ENCODE results near the gene ATL1. TPM values are rescaled to one million over a fixed set of nuclear protein-coding genes. Genes with fewer than 3 reads are reported as not detected.

ATL1 gene
- total and polyA plus RNA-seq, 2 of the 8 experiments (the other 6 are each of a cell fraction or from before 2014, with no cell fraction given), result 4.0 to 5.9 TPM

GRCh38 chr14:50605766-50606165, 45.8 kb downstream of the ATL1 start:
- H3K18ac ChIP-seq (ENCODE audit: extremely low read depth, low read length), result no peak overlapping the region
- H3K4me1 ChIP-seq (replicated peaks in 1 of 4; ENCODE audit: control insufficient read depth in 3 of 4, insufficient read depth in 4 of 4, low read length in 3 of 4), result peaks cover 0 to under 1% (median 0%) of the 10 kb centered on the region in 4 experiments; a peak in 1 of 7 replicates
- ChIA-PET CTCF (ENCODE audit: partially characterized antibody) (interaction anchor here (1.8 to 2.6 kb wide), 4 partner anchors 11 to 168 kb away, joined by 7 to 13 read pairs (median 8); no protein-coding TSS in a partner anchor), POLR2A (ENCODE audit: partially characterized antibody) (no interaction called here)
- no peaks in the 10 kb centered on the region for H3K79me1 ChIP-seq (ENCODE audit: low read depth, low read length)
- H3K79me2 ChIP-seq (ENCODE audit: control insufficient read depth in 1 of 2, insufficient read depth in 2 of 2, low read length in 2 of 2), result no peaks in the 10 kb centered on the region
- H3K56ac ChIP-seq (replicated peaks; ENCODE audit: insufficient read length, low read depth, low read length), result no peak overlapping the region
- no peak overlapping the region for H3K4ac ChIP-seq (replicated peaks; ENCODE audit: insufficient read length, low read depth, low read length)
- H3K4me2 ChIP-seq (ENCODE audit: insufficient read depth in 1 of 2, low read depth in 2 of 2, low read length in 2 of 2), result no peak overlapping the region
- no peaks in the 10 kb centered on the region for H3K36me3 ChIP-seq (ENCODE audit: control insufficient read depth in 2 of 4, insufficient read depth in 4 of 4, low read length in 3 of 4)
- no peak overlapping the region for H2BK15ac ChIP-seq (ENCODE audit: low read length)
- H2BK5ac ChIP-seq (ENCODE audit: low read depth, low read length), result no peak overlapping the region
- no peak overlapping the region for H2BK120ac ChIP-seq (replicated peaks; ENCODE audit: low read depth, low read length)
- H3K9me3 ChIP-seq (ENCODE audit: insufficient read depth in 2 of 2, low read depth in 1 of 2, low read length in 1 of 2), result no peaks in the 10 kb centered on the region
- H4K8ac ChIP-seq (ENCODE audit: extremely low read depth, insufficient read depth, low read length), result no peak overlapping the region
- no peak overlapping the region for H3K14ac ChIP-seq (ENCODE audit: insufficient read length)
- H3K9ac ChIP-seq (replicated peaks in 1 of 4; ENCODE audit: extremely low read depth in 1 of 4, low read depth in 3 of 4, low read length in 3 of 4), result no peak overlapping the region
- no peak for FAIRE-seq
- H4K5ac ChIP-seq (ENCODE audit: insufficient read length, low read depth, low read length), result no peak overlapping the region
- no peak for DNase-seq (ENCODE audit: low read depth in 1 of 2, low spot score in 2 of 2)
- H2BK20ac ChIP-seq (ENCODE audit: low read length), result no peak overlapping the region
- H3K23me2 ChIP-seq (ENCODE audit: low read depth, low read length), result no peaks in the 10 kb centered on the region
- 0% methylated on average over 1 of the region's 1 CpG; no CpG with 5 or more reads in 1 of the 2 experiments for WGBS, 2 experiments (ENCODE audit: extremely low coverage in 1 of 2, insufficient coverage in 1 of 2, insufficient read length in 1 of 2, insufficient replicate concordance in 2 of 2, low coverage in 1 of 2, low lambda C conversion rate in 2 of 2, missing lambda C conversion rate in 1 of 2)
- no peak overlapping the region for H3K4me3 ChIP-seq (ENCODE audit: extremely low read depth in 1 of 4, insufficient read depth in 2 of 4, low read depth in 3 of 4, low read length in 4 of 4)
- no peak overlapping the region for H3K23ac ChIP-seq (ENCODE audit: insufficient read length)
- H2AFZ ChIP-seq (ENCODE audit: low read length), result no peak overlapping the region
- H2BK12ac ChIP-seq (ENCODE audit: low read depth, low read length), result no peak overlapping the region
- H3K27me3 ChIP-seq (replicated peaks in 1 of 4; ENCODE audit: control insufficient read depth in 3 of 4, extremely low read depth in 1 of 4, insufficient read depth in 3 of 4, low read length in 3 of 4), result no peaks in the 10 kb centered on the region
- H2AK5ac ChIP-seq (ENCODE audit: low read depth, low read length), result no peak overlapping the region
- H4K20me1 ChIP-seq (replicated peaks in 1 of 2; ENCODE audit: control insufficient read depth in 1 of 2, insufficient read depth in 2 of 2, low read length in 2 of 2), result no peaks in the 10 kb centered on the region
- H4K91ac ChIP-seq (replicated peaks; ENCODE audit: insufficient read length, low read length), result no peak overlapping the region
- no peak overlapping the region for H3K27ac ChIP-seq (ENCODE audit: low read depth, low read length)
- no peak for TF ChIP-seq CEBPB (IDR thresholded peaks at IDR 0.05; ENCODE audit: low read depth, low read length)
- TF ChIP-seq NRF1 (IDR thresholded peaks at IDR 0.05; ENCODE audit: low read depth, low read length), result no peak
- TF ChIP-seq CBX8 (IDR thresholded peaks at IDR 0.05; ENCODE audit: borderline replicate concordance, low read depth, low read length), result no peak
- no peak for TF ChIP-seq KDM4A (IDR thresholded peaks at IDR 0.05; ENCODE audit: low read depth, low read length, severe bottlenecking)
- no peak for TF ChIP-seq EP300 (IDR thresholded peaks at IDR 0.05; ENCODE audit: borderline replicate concordance in 1 of 2, low read depth in 2 of 2, low read length in 2 of 2)
- TF ChIP-seq TAF7 (optimal IDR thresholded peaks at IDR 0.05; ENCODE audit: borderline replicate concordance, low read depth, low read length), result no peak
- TF ChIP-seq EZH2 (IDR thresholded peaks at IDR 0.05; ENCODE audit: low read depth, low read length, severe bottlenecking), result no peak
- no peak for TF ChIP-seq RNF2 (IDR thresholded peaks at IDR 0.05; ENCODE audit: borderline replicate concordance, low read depth, low read length, missing control alignments, poor library complexity, severe bottlenecking)
- TF ChIP-seq SRF (IDR thresholded peaks at IDR 0.05; ENCODE audit: low read depth, low read length), result no peak
- TF ChIP-seq CTBP2 (IDR thresholded peaks at IDR 0.05; ENCODE audit: borderline replicate concordance, insufficient read depth, insufficient read length, low read length), result no peak
- TF ChIP-seq RFX5 (IDR thresholded peaks at IDR 0.05; ENCODE audit: borderline replicate concordance, low read depth, low read length), result no peak

All from H1 (cell line).